Renal pelvis (tissue), 4 donors: Measurements from ENCODE around the gene NCR3LG1. TPM values are rescaled to one million over a fixed set of nuclear protein-coding genes. Genes with fewer than 3 reads are reported as not detected.

Source experiments
- DNase-seq: peaks from one replicate; pipeline ENCODE4 v3.0.0-alpha.2; 2013
- polyA plus RNA-seq, 3 donors: library from polyadenylated mRNA; unstranded; fragments of 120-200 nt; gene quantifications; one replicate each; pipeline ENCODE4 v1.2.1, GENCODE V29; 2013; ENCODE audit not compliant: insufficient read length in 3 of 3

The NCR3LG1 gene
- polyA plus RNA-seq, 3 donors = 1.2 to 2.3 (median 2.3) TPM

DNA sequence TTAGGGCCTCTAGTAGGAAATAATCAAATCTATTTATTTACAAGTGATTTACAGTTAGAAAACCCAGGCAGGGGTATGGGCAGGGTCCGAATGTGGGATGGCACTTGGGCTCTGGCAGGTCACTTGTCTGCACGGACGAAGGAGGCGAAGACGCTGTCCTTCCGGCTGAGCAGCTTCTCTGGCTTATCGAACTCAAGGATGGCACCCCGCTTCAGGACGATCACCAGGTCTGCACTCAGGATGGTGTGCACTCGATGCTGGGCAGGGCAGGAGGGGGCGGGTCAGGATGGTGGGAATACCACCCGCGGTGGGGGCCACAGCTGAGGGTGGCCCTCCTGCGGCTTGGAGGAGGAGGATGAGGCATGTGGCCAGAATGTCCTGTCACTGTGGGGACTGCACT is 41.3 kb downstream of the NCR3LG1 start:
- DNase-seq = no peak

DNA sequence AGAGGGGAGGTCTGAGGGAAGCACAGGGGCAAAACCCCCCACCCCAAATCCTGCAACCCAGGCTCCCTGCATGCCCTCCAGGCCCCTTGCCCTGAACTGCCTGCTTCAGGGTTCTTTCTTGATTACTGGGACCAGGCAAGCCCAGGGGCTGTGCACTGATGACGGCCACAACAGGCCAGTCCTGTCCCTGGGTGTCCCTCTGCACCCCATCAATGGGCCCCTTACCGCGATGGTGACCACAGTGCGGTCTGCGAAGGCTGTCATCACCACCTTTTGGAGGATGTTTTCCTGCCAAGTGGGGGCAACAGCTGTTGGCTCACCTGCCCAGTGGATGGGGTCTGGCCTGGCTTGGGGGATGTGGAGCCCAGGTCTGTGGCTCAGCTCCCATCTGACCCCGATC is 41.9 kb downstream of the NCR3LG1 start:
- DNase-seq = no peak

DNA sequence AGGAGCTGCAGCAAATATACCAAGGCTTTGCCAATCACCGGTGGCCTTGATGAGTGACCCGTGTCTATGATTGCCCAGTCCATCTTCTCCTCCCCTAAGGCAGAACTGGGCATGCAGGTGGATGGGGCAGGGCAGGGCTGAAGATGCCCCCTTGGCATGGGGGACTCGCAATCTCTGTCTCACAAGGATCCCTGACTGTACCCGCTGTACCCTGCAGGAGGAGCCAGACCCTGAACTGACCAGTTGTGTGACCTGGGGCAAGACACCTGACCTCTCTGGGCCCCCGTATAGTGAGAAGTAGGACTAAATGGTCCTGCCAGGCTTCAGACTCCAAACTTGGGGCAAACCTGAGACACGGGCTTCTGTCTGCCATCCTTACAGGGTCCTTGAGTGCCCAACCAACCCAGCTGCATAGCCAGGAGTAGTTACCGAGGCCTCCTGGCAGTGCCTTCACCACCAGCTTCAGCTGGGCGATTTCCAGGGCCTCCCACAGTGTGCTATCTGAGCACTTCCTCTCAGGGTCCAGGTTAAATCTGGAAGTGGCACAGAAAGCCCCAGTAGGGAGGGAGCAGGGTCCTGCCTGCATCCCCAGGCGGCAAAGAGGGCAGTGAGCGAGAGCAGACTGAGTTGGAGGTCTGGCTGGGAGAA is 43.3 kb downstream of the NCR3LG1 start:
- no peak for DNase-seq

DNA sequence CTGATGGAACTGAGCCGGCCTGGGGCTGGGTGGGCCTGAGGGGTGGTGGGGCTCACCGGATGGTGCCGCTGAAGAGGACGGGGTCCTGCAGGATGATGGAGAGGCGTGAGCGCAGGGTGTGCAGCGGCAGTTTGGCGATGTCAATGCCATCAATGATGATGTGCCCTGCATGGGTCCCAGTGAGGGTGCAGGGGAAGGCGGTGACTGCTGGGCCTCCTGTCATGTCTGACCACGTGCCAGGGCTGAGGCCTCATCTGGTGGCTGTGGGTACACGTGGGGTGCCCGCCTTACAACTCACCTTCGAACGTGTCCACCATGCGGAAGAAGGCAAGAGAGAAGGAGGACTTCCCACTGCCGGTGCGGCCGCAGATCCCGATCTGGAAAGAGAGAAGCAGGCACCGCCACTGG is 44.0 kb downstream of the NCR3LG1 start:
- DNase-seq = no peak

DNA sequence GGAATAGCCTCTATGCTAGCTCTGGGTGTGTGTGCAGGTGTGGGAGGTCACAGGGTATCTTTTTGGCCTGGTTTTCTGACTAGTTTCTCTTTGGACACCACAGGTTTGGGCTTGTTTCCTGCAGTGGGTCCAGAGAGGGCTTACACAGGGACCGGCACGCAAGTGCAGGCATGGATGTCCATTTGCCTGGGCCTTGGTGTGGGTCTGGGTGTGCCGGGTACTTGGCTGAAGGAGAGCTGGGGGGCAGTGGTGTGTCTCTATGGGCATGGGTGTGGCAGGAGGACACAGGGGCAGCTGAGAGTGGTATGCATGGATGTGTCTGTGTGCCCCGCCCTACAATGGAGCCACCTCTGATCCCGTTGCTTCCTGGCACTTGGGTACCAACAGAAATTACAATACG is 44.4 kb downstream of the NCR3LG1 start:
- no peak for DNase-seq

DNA sequence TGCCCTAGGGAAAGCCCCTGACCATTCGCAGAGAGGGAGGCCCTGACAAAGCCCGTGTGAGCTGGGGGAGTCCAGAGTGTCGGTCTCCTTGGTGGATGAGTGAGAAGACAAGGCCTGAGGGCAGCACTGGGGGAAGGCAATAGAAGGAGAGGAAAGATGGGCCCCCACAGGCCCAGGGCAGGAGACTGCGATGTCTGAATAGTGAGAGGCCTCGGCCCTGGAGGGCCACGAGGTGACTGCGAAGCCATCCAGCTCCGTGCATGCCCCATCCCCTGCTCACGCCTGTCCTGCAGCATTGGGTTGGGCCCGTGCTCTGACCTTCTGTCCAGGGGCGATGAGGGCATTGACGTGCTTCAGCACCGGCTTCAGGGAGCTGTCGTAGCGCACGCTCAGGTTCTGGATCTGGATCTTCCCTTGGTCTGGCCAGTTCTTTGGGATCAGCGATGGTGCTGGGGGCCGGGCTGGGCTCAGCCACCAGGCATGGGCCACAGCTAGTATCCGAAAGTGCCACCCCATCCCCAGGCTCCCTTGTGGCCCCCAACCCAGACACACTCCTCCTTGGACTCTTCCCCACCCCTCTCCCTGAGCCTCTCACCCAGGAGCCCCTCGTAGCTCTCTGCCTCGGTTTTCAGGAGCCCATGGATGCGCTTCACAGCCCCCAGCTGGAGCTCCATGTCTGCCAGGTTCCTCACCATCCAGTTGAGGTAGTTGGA is 45.2 kb downstream of the NCR3LG1 start:
- DNase-seq = no peak

DNA sequence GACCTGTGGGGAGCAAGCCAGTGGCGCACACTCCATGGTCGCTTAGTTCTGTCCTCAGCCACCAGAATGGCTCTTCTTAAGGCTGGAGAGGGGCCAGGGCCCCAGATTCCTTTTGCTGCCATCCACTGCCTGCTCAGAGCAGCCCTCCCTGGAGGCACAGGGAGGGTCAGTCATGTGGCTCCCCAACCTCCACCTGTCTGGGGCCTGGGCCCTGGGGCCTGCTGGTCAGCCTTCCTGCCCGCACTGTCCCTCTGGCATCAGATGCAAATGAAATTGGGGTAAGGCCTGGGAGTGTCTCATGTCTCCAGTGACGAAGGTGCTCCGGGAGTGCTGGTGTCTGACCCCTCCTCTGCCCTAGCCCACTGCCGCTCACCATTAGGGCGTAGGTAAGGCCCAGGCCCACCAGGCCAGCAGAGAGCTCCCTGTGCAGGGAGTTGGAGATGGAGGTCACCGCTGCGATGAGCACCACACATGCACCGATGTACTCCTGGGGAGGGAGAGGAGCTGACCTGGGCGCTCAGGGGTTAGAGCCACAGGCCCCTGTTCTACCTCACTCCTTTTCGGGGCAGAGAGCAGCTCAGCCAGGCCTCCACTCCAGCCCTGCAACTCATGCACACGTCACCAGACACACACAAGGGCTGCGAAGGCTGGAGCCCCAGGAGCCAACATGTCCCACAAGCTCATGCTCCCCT is 45.9 kb downstream of the NCR3LG1 start:
- no peak for DNase-seq

DNA sequence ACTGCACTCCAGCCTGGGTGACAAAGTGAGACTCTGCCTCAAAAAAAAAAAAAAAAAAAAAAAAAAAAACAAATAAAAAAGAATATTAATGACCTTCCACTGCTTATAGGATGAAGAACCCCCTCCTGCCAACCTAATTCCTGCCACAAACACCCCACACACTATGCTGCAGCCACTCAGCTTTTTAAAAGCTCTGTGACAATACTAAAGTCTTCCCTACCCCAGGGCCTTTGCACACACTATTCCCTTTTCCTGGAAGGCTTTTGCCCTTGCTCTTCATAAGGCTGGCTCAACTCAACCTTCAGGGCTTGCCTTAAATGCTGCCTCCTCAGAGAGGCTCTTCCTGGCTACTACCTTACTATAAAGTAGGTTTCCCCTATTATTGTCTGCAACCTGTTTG is 47.6 kb downstream of the NCR3LG1 start:
- no peak for DNase-seq

DNA sequence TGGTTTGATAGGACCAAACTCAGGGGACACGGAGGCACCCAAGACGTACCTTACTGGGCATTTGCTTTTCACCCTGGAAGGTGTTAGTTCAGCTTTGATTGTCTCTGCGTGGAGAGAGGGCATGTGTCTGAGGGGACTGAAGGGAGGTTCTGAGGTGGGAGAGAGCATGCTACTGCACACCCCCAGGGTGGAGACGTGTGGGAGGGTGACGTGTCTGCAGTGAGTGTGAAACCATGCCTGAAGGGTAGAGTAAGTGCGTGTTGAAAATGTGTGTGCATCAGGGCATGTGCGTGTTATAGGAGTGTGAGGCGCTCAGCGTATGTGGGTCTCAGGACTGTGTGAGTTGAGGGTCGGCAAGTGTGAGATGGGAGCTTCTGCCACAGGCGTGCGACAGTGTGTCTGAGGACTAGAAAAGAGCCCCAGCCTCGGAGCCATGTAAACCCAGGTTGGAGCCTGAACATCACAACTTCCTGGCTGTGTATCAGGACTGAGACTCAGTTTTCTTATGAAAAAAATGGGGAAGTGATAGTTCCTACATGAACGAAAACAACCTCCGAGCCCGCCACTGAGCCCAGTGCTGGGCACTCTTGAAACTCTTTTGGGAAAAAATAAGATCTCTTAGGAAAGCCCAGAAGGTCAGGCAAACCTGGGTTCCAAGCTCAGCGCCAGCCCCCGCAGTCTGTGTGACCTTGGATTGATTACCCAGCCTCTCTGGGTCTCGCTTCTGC is 48.6 kb downstream of the NCR3LG1 start:
- no peak for DNase-seq

DNA sequence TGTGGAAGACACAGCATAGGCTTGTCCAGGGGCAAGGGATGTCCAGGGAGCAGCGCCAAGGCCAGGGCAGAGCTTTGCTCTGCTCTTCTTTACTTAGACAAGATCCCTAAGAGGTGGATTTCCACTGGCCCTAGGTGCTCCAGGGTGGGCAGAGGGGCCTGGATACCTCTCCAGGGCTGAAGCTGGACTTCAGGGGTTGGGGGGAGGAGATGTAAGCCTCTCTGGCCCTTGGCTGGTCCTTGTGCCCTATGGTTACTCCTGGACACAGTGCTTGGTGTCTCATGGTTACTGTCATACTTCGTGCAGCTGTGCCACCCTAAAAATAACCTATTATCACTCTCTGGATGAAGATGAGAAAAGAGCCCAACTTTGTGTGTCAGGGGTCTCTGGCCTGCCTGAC is 49.7 kb downstream of the NCR3LG1 start:
- DNase-seq = no peak

DNA sequence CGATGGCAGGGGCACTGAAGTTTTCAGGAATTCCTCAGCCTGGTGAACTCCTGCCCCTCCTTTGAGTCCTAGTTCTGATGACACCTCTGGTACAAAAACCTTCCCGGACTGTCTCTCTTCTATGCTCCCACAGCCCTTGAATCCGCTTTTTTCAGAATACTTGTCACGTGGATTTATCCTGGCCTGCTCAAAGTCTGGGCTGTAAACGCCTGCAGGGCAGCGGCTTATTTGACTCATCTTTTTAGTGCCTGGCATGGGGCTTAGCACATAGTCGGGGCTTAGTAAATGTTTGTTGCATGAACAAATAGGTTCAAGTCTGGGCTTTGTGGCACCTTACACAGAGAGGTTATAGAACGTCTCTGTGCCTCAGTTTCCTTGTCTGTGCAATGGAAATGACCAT is 50.2 kb downstream of the NCR3LG1 start:
- DNase-seq = no peak

DNA sequence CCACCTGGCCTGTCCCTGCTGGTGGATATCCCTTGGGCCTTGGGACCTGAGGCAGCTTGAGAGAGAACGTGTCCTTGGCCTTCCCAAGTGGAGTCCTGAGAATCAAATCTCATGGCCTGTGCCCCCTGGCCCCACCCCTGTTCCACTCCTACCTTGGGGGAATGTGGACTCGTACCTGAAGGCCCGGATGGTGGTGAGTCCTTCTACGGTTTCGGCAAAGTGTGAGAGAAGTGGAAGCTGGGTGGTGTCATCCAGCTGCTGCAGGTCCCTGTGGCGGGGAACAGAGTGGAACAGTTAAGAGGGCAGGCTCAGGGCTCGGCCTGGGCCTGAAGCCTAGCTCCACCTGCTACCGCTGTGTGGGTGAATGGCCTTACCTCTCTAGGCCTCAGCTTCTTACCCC is 50.9 kb downstream of the NCR3LG1 start:
- no peak for DNase-seq

DNA sequence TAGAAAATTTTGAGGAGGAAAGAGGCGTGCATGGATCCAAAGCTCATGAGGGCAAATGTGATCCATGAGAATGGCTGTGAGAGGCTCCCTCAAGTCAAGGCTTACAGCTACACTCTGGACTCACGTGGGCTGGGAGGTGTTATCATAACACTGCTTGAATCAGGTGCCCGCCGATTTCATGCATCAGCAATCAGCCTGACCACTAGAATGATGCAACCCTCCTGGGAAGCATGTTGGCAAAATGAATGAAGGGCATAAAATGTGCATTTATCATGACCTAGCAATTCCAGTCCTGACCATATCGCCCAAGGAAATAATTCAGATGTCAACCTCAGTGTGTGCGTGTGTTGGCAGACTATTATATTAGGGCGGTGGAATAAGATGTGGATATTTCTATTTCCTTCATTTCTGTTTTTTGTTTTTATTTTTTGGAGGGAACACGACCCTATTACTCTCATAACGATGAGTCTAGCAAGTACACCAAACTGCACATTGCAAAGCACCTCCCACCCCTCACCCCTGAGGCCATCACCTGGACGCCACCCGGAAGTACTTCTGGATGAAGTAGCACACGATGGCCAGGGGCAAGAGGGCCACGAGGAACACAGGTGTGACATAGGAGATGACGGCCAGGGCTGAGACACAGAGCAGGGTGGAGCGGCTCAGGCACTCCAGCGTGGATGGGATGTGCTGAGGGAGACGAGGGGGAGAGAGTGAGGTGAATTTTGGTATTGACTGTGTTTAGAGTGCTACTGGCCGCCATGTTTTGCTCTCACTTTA is 52.6 kb downstream of the NCR3LG1 start:
- peak; percentile 20 for DNase-seq

DNA sequence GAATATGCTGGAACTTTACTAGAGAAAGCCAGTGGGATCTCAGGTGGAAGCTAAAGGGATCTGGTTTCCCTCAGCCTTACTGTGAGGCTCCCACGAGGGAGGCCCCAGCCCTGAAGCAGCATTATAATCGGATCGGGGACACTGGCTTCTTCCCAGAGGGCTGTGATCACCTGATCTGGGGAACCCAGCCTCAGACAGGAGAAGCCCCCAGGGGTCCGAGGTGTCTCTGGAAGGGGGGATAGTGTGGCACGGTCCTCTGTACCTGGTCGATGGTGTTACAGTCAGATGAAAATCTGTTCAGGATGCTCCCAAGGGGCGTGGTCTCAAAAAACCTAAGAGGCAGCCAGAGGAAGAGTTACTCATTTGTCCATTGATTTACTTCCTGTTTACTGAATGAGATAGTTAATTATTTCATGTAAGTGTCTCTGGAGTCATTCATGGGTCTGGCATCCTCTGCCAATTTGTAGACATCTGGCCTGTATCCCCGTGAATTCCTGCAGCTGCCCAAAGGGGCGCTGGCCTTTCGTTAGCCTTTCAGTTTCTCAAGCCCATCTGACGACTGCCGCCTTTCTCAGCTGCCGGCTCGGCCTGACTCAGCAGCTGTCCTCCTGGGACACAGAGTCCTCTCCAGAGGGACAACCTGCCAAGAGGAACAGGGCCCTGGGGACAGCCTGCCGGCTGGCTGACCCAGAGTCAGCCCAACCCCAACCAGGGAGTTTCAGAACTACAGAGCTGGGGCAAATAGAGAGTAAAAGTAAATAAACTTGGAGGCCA is 53.8 kb downstream of the NCR3LG1 start:
- DNase-seq = peak; percentile 16

DNA sequence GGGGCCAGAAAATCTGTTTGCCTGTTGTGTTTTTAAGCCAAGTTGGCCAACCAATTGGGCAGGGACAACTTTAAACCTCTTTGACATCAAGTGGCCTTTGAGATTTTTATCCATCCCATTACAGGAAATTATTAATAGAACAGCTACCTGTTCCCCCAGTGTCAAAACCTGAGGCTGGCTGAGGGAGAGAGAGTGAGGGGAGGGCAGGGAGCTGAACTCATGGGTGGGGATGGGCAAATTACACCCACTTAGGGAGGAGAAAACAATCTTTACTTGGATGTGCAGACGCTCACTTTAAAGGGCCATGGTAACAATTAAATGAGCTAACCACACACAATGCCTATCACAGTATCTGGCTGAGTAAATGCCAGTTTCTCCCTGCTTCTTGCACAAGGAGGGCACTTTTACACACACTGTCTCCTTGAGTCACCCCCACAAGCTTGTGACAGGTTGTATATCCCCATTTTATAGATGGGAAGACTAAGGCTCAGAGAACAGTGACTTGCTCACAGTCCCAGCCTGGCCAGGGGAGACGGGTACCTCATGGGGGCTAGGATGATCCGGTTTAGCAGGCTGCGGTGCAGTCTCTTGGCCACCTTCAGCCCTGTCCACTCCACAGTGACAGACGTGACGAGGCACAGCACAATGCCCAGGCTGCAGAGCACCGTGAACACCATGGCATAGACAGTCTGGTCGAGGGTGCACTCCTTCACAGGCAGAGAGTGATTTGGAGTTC is 54.6 kb downstream of the NCR3LG1 start:
- DNase-seq = no peak

DNA sequence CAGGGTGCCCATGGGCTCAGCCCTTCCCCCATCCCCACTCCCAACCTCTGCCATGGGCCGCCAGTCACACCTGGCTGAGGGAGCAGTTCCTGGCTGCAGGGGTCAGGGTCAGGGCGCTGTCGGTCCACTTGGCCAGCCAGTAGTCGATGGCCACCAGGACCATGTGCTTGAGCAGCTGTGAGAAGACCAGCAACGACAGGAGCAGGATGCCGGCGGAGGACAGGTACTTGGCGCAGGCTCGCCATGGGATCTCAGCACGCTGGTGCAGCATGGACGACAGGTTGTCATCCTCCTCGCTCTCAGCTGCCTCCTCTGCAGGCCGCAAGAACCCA is 55.2 kb downstream of the NCR3LG1 start:
- no peak for DNase-seq

DNA sequence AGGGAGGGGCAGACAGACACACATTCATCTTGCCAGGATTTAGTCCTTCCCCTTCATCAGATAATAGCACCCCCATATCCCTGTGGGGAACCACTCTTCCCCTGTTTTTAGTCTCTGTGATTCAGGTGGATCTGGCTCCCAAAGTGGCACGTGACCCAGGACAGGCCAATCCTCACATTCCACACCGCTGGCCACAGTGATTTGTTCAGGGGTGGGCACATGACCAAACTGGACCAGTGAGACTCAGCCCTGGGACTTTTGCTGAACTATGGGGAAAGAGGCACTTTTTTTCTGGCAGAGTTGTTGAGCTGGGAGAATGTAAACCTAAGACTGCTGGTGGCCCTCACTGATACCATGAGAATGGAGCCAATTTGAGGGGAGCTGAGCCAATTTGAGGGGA is 56.0 kb downstream of the NCR3LG1 start:
- no peak for DNase-seq

DNA sequence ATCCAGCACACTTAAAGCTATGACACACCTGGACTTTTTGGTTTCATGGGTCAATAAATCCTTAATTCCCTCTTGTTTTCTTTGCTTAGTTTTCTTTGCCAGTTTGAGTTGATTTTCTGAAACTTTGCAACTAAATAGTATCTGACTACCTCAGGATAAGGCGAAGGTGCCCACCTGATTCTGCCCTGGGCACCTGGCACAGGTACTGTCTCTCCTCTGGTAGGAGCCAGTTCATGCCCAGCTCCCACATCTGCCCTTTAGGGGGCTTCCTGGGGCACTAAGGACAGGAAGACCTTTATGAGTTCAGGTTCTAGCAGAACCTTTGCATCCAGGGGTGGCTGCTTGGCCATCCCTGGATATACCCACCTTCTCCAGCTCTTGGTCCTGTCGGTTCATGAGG is 56.4 kb downstream of the NCR3LG1 start:
- DNase-seq = no peak

DNA sequence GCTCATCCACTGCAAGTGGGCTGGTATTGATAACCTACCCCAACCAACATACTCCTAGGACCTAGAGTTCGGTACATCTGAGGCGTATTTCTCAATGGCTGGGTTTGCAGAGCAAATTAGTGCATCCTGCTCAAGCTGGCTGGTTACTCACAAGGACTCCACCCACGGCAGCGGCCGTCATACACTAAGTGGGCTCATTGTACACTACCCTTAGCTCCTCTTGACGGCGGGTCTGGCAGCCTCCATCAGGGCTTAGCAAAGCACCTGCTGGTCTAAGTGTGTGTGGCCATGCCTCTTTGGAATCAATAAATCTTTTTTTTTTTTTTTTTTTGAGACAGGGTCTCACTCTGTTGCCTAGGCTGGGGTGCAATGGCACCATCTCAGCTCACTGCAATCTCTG is 57.0 kb downstream of the NCR3LG1 start:
- no peak for DNase-seq

DNA sequence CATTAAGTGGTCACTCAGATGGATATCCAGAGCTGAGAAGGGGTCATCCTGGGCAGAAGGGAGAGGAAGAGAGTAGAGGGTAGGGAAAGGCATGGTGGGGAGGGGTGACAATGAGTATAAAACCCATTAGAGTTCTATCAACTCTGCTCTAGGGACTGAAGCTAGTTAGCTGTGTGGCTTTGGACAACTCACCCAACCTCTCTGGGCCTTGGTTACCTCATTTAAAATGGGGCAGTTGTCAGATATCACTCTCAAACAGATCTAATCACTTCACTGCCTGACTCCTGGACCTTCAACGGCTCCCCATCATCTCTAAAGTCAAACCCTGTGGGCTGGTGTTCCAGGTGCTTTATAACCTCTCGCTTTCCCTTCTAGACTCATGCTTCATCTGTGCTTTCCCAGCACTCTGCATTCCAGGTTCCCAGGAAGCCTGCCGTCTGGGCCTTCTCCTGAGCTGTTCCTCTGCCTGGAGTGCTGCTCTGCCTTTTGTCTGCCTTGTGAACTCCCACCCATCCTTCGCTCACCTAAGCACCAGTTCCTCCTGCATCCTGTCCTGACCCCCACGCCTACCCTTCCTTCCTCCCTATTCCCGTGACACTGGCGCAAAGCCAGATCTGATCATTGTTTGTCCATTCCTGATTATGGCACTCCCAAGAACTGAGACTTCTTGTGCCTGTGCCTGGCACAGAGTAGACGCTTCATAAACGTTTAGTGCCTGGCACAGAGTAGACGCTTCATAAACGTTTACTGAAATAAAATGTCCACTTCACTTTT is 59.2 kb downstream of the NCR3LG1 start:
- no peak for DNase-seq
